HepG2 (cell line): Measurements from ENCODE around the gene SRRM1. TPM values are rescaled to one million over a fixed set of nuclear protein-coding genes. Genes with fewer than 3 reads are reported as not detected.

Experiments used
- FOXK2 ChIP-seq: fragments of 450-650 bp; IDR thresholded peaks from 2 replicates; pipeline ENCODE4 v1.6.1; 2016
- MAZ ChIP-seq, 2 experiments: sonication (generic) in 1 of 2; formaldehyde crosslinking in 1 of 2; IDR thresholded peaks; 2 replicates each; pipeline versions ENCODE4 v1.5.0 to v1.6.1; 2012 to 2020; ENCODE audit warnings: low read depth in 2 of 2, mild to moderate bottlenecking in 2 of 2, borderline replicate concordance in 1 of 2, improper control_type of control experiment in 1 of 2, low read length in 1 of 2, missing genetic modification reagents in 1 of 2, moderate library complexity in 1 of 2
- RAD21 ChIP-seq: fragments of 450-650 bp; formaldehyde crosslinking; IDR thresholded peaks from 2 replicates; pipeline ENCODE4 v1.5.0; 2020; ENCODE audit warnings: mild to moderate bottlenecking
- SMARCC2 ChIP-seq: fragments of 450-650 bp; IDR thresholded peaks from 2 replicates; pipeline ENCODE4 v1.6.1; 2017; ENCODE audit warnings: antibody characterized with exemption, mild to moderate bottlenecking
- SMC3 ChIP-seq: IDR thresholded peaks from 2 replicates; pipeline ENCODE4 v1.6.1; 2011; ENCODE audit warnings: low read length, improper control_type of control experiment
- SOX13 ChIP-seq, 3 experiments: fragments of 450-650 bp in 1 of 3; sonication (generic) in 1 of 3; formaldehyde crosslinking in 1 of 3; IDR thresholded peaks in 2 of 3; conservative IDR thresholded peaks in 1 of 3; 2 replicates each; pipeline versions ENCODE4 v1.5.0 to v1.6.1; 2016 to 2020; ENCODE audit warnings: antibody characterized with exemption in 1 of 3, mild to moderate bottlenecking in 1 of 3, missing compliant biosample characterization in 1 of 3, missing genetic modification reagents in 1 of 3, moderate library complexity in 1 of 3
- TEAD3 ChIP-seq: optimal IDR thresholded peaks from 2 replicates; pipeline ENCODE3; 2016; ENCODE audit warnings: borderline replicate concordance
- ZFAT ChIP-seq: sonication (generic); formaldehyde crosslinking; conservative IDR thresholded peaks from 2 replicates; pipeline ENCODE4 v1.8.1; 2023; ENCODE audit warnings: missing genetic modification reagents, inconsistent platforms
- ZMYM4 ChIP-seq: sonication (generic); formaldehyde crosslinking; IDR thresholded peaks from 2 replicates; pipeline ENCODE4 v1.8.1; 2023; ENCODE audit warnings: mild to moderate bottlenecking, missing genetic modification reagents
- ZNF263 ChIP-seq: sonication (generic); formaldehyde crosslinking; IDR thresholded peaks from 2 replicates; pipeline ENCODE4 v1.4.0; 2020; ENCODE audit warnings: missing genetic modification reagents
- ZNF556 ChIP-seq: sonication (generic); formaldehyde crosslinking; IDR thresholded peaks from 2 replicates; pipeline ENCODE4 v1.4.0; 2020; ENCODE audit warnings: mild to moderate bottlenecking, missing genetic modification reagents, borderline replicate concordance
- ZNF564 ChIP-seq: sonication (generic); formaldehyde crosslinking; IDR thresholded peaks from 2 replicates; pipeline ENCODE4 v1.8.1; 2023; ENCODE audit warnings: mild to moderate bottlenecking, missing genetic modification reagents
- ZNF724P ChIP-seq: sonication (generic); formaldehyde crosslinking; IDR thresholded peaks from 2 replicates; pipeline ENCODE4 v1.8.0; 2022; ENCODE audit warnings: missing genetic modification reagents, borderline replicate concordance
- polyA plus RNA-seq, 8 experiments: library from polyadenylated mRNA; depleted of rRNA in 3 of 8; stranded (reverse) in 7 of 8; unstranded in 1 of 8; fragments of >200 nt; fragmentation: Illumina TruSeq in 4 of 8; extraction: Trizol in 4 of 8; gene quantifications; 2 replicates each; pipeline versions ENCODE4 v1.2.1 to v1.2.3, GENCODE V29; 2011 to 2016; ENCODE audit warnings: low read depth in 4 of 8, missing spikeins in 1 of 8, mixed read lengths in 1 of 8; ENCODE audit not compliant: insufficient read depth in 1 of 8
- total RNA-seq, 5 experiments: library from RNA; depleted of rRNA; stranded (reverse); fragments of >200 nt; fragmentation: Illumina TruSeq; extraction: Trizol; gene quantifications; 2 replicates each; pipeline ENCODE4 v1.2.3, GENCODE V29; 2016; ENCODE audit warnings: low read depth in 1 of 5
- TF ChIP-seq, protein P1 (sequence below): sonication (generic); formaldehyde crosslinking; IDR thresholded peaks from 2 replicates; pipeline ENCODE4 v1.4.0; 2020; ENCODE audit warnings: missing genetic modification reagents
- TF ChIP-seq, protein P2 (sequence below): sonication (generic); formaldehyde crosslinking; IDR thresholded peaks from 2 replicates; pipeline ENCODE4 v1.5.1; 2020; ENCODE audit warnings: mild to moderate bottlenecking, missing genetic modification reagents, moderate library complexity
- TF ChIP-seq, protein P3 (sequence below): IDR thresholded peaks from 2 replicates; pipeline ENCODE4 v1.6.1; 2016; ENCODE audit warnings: missing genetic modification reagents, missing compliant biosample characterization
- TF ChIP-seq, protein P4 (sequence below): sonication (generic); formaldehyde crosslinking; IDR thresholded peaks from 2 replicates; pipeline ENCODE4 v1.4.0; 2020; ENCODE audit warnings: missing genetic modification reagents
- TF ChIP-seq, protein P5 (sequence below): IDR thresholded peaks from 2 replicates; pipeline ENCODE4 v1.6.1; 2016; ENCODE audit warnings: low read depth, control low read depth

The SRRM1 gene
- total and polyA plus RNA-seq, 2 of the 13 experiments (the other 11 are each of a cell fraction or from before 2014, with no cell fraction given) = 31.6 to 44.5 TPM

DNA sequence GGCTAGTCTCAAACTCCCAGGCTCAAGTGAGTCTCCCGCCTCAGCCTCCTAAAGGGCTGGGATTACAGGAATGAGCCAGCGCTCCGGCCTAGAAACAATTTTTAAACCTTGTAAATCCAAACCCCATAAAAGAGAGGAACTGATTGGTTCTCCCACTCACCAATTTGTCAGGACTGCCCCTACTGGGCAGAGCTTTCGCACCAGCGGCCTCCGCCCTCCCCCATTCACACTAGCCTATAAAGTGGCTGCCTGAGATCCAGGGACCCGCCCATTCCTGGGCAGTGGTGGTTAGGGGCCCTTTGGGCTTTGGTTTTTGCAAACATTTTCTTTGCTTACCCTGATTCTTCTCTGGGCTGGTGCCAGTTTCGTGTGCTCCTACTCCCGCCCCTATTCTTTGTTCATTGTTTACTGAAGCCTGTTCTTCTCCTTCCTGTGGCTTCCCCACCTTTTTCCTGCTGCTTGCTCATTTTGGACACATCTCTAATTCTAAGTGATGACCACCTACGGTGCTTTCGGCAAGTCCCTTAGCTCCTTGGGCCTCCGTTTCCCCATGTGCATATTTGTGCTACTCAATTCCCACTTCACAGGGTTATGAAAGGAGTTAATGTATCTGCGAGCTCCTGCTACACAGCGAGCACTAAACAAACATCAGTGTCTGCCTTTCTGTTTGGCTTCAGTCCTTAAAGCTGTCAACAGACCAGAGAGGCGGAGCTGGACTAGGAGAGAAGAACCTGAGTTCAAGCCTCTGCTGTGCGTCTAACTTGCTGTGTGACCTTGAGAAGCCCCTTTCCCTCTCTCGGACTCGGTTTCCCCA, 62.4 kb downstream of the SRRM1 start (continued):
- TF ChIP-seq, protein P1, sequence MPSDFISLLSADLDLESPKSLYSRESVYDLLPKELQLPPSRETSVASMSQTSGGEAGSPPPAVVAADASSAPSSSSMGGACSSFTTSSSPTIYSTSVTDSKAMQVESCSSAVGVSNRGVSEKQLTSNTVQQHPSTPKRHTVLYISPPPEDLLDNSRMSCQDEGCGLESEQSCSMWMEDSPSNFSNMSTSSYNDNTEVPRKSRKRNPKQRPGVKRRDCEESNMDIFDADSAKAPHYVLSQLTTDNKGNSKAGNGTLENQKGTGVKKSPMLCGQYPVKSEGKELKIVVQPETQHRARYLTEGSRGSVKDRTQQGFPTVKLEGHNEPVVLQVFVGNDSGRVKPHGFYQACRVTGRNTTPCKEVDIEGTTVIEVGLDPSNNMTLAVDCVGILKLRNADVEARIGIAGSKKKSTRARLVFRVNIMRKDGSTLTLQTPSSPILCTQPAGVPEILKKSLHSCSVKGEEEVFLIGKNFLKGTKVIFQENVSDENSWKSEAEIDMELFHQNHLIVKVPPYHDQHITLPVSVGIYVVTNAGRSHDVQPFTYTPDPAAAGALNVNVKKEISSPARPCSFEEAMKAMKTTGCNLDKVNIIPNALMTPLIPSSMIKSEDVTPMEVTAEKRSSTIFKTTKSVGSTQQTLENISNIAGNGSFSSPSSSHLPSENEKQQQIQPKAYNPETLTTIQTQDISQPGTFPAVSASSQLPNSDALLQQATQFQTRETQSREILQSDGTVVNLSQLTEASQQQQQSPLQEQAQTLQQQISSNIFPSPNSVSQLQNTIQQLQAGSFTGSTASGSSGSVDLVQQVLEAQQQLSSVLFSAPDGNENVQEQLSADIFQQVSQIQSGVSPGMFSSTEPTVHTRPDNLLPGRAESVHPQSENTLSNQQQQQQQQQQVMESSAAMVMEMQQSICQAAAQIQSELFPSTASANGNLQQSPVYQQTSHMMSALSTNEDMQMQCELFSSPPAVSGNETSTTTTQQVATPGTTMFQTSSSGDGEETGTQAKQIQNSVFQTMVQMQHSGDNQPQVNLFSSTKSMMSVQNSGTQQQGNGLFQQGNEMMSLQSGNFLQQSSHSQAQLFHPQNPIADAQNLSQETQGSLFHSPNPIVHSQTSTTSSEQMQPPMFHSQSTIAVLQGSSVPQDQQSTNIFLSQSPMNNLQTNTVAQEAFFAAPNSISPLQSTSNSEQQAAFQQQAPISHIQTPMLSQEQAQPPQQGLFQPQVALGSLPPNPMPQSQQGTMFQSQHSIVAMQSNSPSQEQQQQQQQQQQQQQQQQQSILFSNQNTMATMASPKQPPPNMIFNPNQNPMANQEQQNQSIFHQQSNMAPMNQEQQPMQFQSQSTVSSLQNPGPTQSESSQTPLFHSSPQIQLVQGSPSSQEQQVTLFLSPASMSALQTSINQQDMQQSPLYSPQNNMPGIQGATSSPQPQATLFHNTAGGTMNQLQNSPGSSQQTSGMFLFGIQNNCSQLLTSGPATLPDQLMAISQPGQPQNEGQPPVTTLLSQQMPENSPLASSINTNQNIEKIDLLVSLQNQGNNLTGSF (CRISPR knock-in tag) = no peak
- TF ChIP-seq RAD21 (CRISPR knock-in tag) (0 out of 2 replicates have a peak, but pooled peaks have one; percentile 23), SOX13 (IDR thresholded peaks at IDR 0.05) (peak; percentile 82), SOX13 (CRISPR knock-in tag; conservative IDR thresholded peaks at IDR 0.05 in 1 of 2, IDR thresholded peaks at IDR 0.05 in 1 of 2) (peak in 1 of 2 experiments; percentile 84; a peak in 2 of 4 replicates), ZNF263 (CRISPR knock-in tag) (0 out of 2 replicates have a peak, but pooled peaks have one; percentile 2), MAZ (IDR thresholded peaks at IDR 0.05; ENCODE audit: borderline replicate concordance, low read depth, low read length) (peak; percentile 25; the same call in 1 of the 2 replicates), MAZ (CRISPR knock-in tag; IDR thresholded peaks at IDR 0.05; ENCODE audit: low read depth) (0 out of 2 replicates have a peak, but pooled peaks have one; percentile 42), ZNF556 (CRISPR knock-in tag) (peak; percentile 4; the same call in 1 of the 2 replicates), SMARCC2 (no peak), FOXK2 (peak; percentile 65; the same call in 1 of the 2 replicates), ZMYM4 (peak; percentile 56), ZFAT (CRISPR knock-in tag) (no peak), TEAD3 (CRISPR knock-in tag) (peak; percentile 11), SMC3 (peak; percentile 14; the same call in 1 of the 2 replicates), ZNF564 (CRISPR knock-in tag) (peak; percentile 64; the same call in 1 of the 2 replicates), ZNF724P (no peak)
- TF ChIP-seq, protein P2, sequence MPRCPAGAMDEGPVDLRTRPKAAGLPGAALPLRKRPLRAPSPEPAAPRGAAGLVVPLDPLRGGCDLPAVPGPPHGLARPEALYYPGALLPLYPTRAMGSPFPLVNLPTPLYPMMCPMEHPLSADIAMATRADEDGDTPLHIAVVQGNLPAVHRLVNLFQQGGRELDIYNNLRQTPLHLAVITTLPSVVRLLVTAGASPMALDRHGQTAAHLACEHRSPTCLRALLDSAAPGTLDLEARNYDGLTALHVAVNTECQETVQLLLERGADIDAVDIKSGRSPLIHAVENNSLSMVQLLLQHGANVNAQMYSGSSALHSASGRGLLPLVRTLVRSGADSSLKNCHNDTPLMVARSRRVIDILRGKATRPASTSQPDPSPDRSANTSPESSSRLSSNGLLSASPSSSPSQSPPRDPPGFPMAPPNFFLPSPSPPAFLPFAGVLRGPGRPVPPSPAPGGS (CRISPR knock-in tag) = peak; percentile 30; the same call in 1 of the 2 replicates
- TF ChIP-seq, protein P3, sequence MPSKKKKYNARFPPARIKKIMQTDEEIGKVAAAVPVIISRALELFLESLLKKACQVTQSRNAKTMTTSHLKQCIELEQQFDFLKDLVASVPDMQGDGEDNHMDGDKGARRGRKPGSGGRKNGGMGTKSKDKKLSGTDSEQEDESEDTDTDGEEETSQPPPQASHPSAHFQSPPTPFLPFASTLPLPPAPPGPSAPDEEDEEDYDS (CRISPR knock-in tag) = peak; percentile 96
- TF ChIP-seq, protein P4, sequence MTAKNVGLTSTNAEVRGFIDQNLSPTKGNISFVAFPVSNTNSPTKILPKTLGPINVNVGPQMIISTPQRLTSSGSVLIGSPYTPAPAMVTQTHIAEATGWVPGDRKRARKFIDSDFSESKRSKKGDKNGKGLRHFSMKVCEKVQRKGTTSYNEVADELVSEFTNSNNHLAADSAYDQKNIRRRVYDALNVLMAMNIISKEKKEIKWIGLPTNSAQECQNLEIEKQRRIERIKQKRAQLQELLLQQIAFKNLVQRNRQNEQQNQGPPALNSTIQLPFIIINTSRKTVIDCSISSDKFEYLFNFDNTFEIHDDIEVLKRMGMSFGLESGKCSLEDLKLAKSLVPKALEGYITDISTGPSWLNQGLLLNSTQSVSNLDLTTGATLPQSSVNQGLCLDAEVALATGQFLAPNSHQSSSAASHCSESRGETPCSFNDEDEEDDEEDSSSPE = peak; percentile 38; the same call in 1 of the 2 replicates
- TF ChIP-seq, protein P5, sequence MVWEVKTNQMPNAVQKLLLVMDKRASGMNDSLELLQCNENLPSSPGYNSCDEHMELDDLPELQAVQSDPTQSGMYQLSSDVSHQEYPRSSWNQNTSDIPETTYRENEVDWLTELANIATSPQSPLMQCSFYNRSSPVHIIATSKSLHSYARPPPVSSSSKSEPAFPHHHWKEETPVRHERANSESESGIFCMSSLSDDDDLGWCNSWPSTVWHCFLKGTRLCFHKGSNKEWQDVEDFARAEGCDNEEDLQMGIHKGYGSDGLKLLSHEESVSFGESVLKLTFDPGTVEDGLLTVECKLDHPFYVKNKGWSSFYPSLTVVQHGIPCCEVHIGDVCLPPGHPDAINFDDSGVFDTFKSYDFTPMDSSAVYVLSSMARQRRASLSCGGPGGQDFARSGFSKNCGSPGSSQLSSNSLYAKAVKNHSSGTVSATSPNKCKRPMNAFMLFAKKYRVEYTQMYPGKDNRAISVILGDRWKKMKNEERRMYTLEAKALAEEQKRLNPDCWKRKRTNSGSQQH (CRISPR knock-in tag) = peak; percentile 28; the same call in 1 of the 2 replicates
